T-helper 2 cell treated with Interferon-gamma antibody and Interleukin-4, amounts not matched to agents 5 μg/mL and 100 μg/mL, for 36 hours (primary cell): ENCODE results near the gene AIG1.

Experiments
- DNase-seq: peaks from one replicate; pipeline ENCODE4 v3.0.0; 2021; ENCODE audit warnings: low spot score
- H3K27ac Mint-ChIP-seq: one replicate; pipeline ENCODE4 v1.8.0; 2021; ENCODE audit warnings: mild to moderate bottlenecking, mixed read lengths
- H3K27me3 Mint-ChIP-seq: one replicate; pipeline ENCODE4 v1.8.0; 2021; ENCODE audit warnings: low read depth, mixed read lengths
- H3K36me3 Mint-ChIP-seq: one replicate; pipeline ENCODE4 v1.8.0; 2021; ENCODE audit warnings: low read depth, mixed read lengths
- H3K4me1 Mint-ChIP-seq: one replicate; pipeline ENCODE4 v1.8.0; 2021; ENCODE audit warnings: low read depth, mixed read lengths
- H3K4me3 Mint-ChIP-seq: one replicate; pipeline ENCODE4 v1.8.0; 2022; ENCODE audit warnings: mild to moderate bottlenecking, moderate library complexity, mixed read lengths
- H3K9me3 Mint-ChIP-seq: one replicate; pipeline ENCODE4 v1.8.0; 2021; ENCODE audit warnings: mixed read lengths

AIG1 gene

GRCh38 chr6:143368426-143368825 lies 307.7 kb downstream of the AIG1 start:
- no peaks in the 10 kb centered on the region for H3K27me3 Mint-ChIP-seq
- no peak overlapping the region for H3K4me3 Mint-ChIP-seq
- no peaks in the 10 kb centered on the region for H3K4me1 Mint-ChIP-seq
- H3K9me3 Mint-ChIP-seq: no peaks in the 10 kb centered on the region
- no peak overlapping the region for H3K27ac Mint-ChIP-seq
- DNase-seq: no peak
- no peaks in the 10 kb centered on the region for H3K36me3 Mint-ChIP-seq

DNA sequence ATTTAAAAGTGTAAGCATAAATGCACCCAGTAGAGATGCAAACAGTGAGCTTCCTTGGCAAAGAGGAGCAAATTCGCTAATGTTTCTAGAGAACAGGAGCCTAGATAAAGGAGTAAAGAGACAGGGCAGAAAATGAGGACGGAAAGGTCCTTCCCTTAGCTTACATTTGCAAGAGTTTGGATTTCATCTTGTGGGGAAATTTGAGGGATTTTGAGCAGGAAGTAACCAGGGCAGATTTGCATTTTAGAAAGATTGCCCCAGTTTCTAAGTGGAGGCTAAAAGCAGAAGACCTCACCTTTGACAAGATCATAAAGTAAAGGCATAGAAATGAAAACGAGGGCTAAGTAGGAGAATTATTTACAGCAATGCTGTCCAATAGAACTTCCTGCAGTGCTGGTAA lies 309.3 kb downstream of the AIG1 start:
- H3K4me3 Mint-ChIP-seq: no peak overlapping the region
- H3K27ac Mint-ChIP-seq: no peak overlapping the region
- H3K27me3 Mint-ChIP-seq: peaks cover 3% of the 10 kb centered on the region
- no peaks in the 10 kb centered on the region for H3K36me3 Mint-ChIP-seq
- H3K4me1 Mint-ChIP-seq: no peaks in the 10 kb centered on the region
- no peaks in the 10 kb centered on the region for H3K9me3 Mint-ChIP-seq
- no peak for DNase-seq

DNA sequence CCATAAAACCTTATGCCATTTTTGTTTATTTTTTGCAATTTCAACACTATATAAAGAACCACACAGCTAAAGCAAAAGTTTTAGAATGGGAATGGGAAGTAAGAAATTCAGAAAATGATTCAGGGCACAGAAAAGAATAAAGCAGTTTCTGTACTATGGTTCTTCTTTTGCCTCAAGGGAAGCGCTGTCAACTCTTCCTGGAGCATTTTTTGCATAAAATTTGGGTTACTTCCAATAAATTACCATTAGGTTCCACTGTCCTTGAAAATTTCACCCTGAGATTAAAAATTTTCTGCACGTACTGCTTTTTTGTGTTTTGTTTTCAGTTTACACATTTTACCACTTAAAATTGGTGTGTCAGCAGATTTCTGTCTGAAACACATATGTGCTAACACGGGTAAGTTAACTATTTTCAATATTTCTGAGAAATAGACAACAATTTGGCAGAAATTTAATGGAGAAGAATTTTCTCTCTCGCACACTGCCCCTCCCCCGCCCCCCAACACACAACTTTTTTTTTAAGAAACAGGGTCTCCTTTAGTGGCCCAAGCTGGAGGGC lies 310.2 kb downstream of the AIG1 start:
- peaks cover 6% of the 10 kb centered on the region for H3K27me3 Mint-ChIP-seq
- H3K9me3 Mint-ChIP-seq: no peaks in the 10 kb centered on the region
- no peaks in the 10 kb centered on the region for H3K36me3 Mint-ChIP-seq
- H3K4me3 Mint-ChIP-seq: no peak overlapping the region
- DNase-seq: no peak
- no peaks in the 10 kb centered on the region for H3K4me1 Mint-ChIP-seq
- no peak overlapping the region for H3K27ac Mint-ChIP-seq

- DNase-seq: no peak
- no peaks in the 10 kb centered on the region for H3K36me3 Mint-ChIP-seq
- no peaks in the 10 kb centered on the region for H3K4me1 Mint-ChIP-seq
- no peak overlapping the region for H3K4me3 Mint-ChIP-seq
- H3K9me3 Mint-ChIP-seq: no peaks in the 10 kb centered on the region
- H3K27ac Mint-ChIP-seq: no peak overlapping the region
- peaks cover 6% of the 10 kb centered on the region for H3K27me3 Mint-ChIP-seq
These were observed 311.7 kb downstream of the AIG1 start for GRCh38 chr6:143372199-143372882.

DNA sequence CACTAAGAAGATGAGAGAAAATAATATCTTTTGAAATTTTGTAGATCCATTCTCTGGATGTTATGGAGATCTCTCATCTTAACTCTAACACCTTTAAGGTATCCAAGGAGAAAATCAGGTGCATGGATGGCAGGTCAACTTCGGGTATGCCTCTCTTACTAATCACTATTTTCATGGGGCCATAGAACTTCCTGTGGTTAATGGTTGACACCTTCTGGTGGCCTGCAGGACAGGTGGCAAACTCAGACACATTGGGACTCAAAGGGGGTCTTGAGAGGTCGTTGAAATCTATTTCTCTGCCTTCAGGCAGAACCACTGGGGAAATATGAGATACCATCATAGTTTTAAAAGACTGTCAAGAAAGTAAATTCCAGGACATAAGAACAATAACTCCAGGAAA lies 313.3 kb downstream of the AIG1 start:
- Mint-ChIP-seq H3K27me3 (peaks cover 6% of the 10 kb centered on the region), H3K9me3 (peaks cover 6% of the 10 kb centered on the region), H3K36me3 (no peaks in the 10 kb centered on the region), H3K27ac (no peak overlapping the region), H3K4me1 (no peaks in the 10 kb centered on the region), H3K4me3 (no peak overlapping the region)
- DNase-seq: no peak

DNA sequence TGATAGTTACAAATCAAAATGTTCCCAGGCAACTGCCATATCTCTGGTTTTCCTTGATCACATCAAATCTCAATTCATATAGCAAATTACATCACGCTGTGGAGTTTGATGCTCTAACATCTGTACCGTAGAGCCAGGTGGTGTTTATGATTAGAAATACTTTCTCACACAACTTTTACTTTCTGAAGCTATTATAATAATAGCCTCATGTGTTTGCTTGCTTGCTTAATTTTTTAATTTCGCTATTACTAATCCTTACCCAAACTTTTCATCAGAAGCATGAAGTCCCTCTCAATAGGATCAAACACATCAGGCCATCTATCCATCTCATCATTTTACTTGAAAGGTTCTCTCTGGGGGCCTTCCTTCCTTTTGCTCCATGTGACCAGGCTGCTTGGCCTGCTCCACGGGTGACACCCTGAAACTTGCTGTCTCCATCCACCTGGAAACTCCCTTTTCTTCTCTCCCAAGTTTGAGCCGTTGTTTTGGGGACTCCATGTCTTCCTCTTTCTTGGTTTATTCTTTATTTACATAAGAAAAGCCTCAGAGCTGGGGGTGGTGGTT lies 314.4 kb downstream of the AIG1 start:
- no peak overlapping the region for H3K27ac Mint-ChIP-seq
- DNase-seq: no peak
- no peaks in the 10 kb centered on the region for H3K36me3 Mint-ChIP-seq
- H3K9me3 Mint-ChIP-seq: peaks cover 6% of the 10 kb centered on the region
- H3K4me1 Mint-ChIP-seq: no peaks in the 10 kb centered on the region
- no peak overlapping the region for H3K4me3 Mint-ChIP-seq
- H3K27me3 Mint-ChIP-seq: peaks cover 11% of the 10 kb centered on the region

GRCh38 chr6:143376375-143376774 lies 315.7 kb downstream of the AIG1 start:
- Mint-ChIP-seq H3K27me3 (peaks cover 11% of the 10 kb centered on the region), H3K27ac (no peak overlapping the region), H3K4me1 (no peaks in the 10 kb centered on the region), H3K4me3 (no peak overlapping the region), H3K36me3 (no peaks in the 10 kb centered on the region), H3K9me3 (peaks cover 6% of the 10 kb centered on the region)
- DNase-seq: no peak

DNA sequence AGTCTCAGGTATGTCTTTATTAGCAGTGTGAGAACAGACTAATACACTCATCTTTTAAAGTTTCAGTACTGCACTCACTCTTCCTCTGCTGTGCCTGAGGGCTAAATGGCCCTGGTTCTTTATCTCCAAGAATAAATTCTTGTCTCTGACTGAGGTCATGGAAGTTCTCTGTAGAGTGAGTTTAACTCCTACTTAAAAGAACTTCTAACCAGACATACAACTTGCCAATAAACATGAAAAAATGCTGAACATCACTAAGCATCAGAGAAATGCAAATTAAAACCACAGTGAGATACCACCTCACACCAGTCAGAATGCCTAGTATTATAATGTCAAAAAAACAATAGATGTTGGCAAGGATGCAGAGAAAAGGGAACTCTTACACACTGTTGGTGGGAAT lies 316.2 kb downstream of the AIG1 start:
- Mint-ChIP-seq H3K27ac (no peak overlapping the region), H3K27me3 (peaks cover 11% of the 10 kb centered on the region), H3K4me3 (no peak overlapping the region), H3K4me1 (no peaks in the 10 kb centered on the region), H3K9me3 (peaks cover 6% of the 10 kb centered on the region), H3K36me3 (no peaks in the 10 kb centered on the region)
- DNase-seq: no peak

DNA sequence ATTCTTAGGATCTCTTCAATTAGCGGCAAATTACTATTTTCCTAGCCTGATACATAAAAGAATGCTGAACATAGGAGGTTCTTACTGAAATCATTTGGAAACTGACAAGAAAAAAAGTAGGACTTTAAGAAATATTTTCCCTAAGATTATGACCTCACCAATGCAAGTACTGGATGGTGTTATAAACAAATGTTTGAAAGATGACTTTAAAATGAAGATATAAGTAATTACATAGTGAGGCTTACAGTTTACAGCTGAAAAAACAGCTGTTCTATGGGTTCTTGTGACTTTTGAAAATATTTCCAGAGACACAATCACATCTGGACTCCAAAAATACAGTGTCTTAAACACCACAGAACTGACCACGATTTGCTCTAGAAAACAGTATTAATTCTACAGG lies 324.9 kb downstream of the AIG1 start:
- Mint-ChIP-seq H3K4me1 (no peaks in the 10 kb centered on the region), H3K9me3 (no peaks in the 10 kb centered on the region), H3K27me3 (no peaks in the 10 kb centered on the region), H3K36me3 (no peaks in the 10 kb centered on the region), H3K4me3 (no peak overlapping the region), H3K27ac (no peak overlapping the region)
- no peak for DNase-seq

- H3K27ac Mint-ChIP-seq: no peak overlapping the region
- no peaks in the 10 kb centered on the region for H3K36me3 Mint-ChIP-seq
- no peaks in the 10 kb centered on the region for H3K9me3 Mint-ChIP-seq
- H3K4me1 Mint-ChIP-seq: no peaks in the 10 kb centered on the region
- H3K4me3 Mint-ChIP-seq: no peak overlapping the region
- no peak for DNase-seq
- no peaks in the 10 kb centered on the region for H3K27me3 Mint-ChIP-seq
These were observed 329.6 kb downstream of the AIG1 start for GRCh38 chr6:143390278-143390677.
